Amniotic stem cell (primary cell): Measurements from ENCODE around the gene CCDC88C.

ENCODE experiments used
- DNase-seq: peaks from one replicate; lab custom pipeline; 2025; lab: John Stamatoyannopoulos, UW

Gene CCDC88C

GRCh38 chr14:91399868-91400640 is 17.6 kb downstream of the CCDC88C start:
- no peak for DNase-seq

DNA sequence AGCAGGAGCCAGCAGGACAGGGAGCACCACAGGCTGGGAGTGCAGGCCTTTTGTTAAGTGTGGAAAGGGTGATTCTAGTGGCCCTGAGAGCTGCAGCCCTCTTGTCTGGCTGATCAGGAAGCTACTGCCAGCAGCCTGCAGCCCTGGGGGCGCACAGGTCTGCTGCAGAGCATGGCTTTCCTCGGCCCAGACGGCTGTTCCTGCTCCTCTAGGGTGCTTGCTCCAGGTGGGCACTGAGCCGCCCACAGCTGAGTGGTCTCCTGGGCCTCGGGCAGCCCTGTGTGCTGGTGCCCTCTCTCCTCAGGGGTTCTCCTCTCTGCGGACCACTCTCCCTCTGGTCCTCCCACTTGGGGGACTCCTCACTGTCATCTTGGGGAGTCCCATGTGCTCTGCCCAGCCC is 18.9 kb downstream of the CCDC88C start:
- no peak for DNase-seq

- no peak for DNase-seq
These were observed 19.5 kb downstream of the CCDC88C start for GRCh38 chr14:91397965-91398591.

DNA sequence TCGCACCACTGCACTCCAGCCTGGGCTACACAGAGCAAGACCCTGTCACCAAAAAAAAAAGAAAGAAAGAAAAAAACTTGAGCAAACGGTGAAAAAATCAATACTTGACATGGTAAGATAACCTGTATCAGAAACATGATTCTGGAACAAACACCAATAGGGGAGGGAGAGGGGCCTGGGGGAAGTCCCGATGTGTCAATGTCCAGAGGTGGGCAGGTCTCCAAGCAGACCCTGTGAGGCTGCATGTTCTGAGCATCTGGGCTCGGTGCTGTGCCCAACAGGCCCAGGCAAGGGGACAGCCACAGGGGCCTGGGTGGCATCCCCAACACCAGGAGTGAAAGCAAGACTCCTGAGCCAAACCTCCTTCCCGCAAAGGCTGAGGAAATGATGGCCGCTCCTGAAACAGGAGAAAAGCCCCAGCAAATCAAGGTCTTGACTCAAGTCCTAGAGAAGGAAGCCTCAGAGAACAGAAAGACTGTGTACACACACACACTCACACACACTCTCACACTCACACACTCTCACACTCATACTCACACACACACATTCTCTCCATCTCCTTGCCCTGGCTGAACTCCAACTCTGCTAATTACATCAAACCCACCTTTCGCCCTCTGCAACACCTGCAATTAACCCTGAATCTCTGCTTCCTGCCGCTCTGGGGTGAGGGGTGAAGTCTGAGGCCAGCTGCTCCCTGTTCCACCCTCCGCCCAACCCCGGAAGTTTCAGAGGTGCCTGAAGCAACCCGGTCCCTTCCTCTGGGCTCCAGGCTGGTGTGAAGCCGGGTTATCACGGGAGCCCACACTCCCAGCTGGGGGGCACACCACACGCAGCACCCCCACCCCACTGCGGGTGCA is 20.4 kb downstream of the CCDC88C start:
- DNase-seq: no peak

DNA sequence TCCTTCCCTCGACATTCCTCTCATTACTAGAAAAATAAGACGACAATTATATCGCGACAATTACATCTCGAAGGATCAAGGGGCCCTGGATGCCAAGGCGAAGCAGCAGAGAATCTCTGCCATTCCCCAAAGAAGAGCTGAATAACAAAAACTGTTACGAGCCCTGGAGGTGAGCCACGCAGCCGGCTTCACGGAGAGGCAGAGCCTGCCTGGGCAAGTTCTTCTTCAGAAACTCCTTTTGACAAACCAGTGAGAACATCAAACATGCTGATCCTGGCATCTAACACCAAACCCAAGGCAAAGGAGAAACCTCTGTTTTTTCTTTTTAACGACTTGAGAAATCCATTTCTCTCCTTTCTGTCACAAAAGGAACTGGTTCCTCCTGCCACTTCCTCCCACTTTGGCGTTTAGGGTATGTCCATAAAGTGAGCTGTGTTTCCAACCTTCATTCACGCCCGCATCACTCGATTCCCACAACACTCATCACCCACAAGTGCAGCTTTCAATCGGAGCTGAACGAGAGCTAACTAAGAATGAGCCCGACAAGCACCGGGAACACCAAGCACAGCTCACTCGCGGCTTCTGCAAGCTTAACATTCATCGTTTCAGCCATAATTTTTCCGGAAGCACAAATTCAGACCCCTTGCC is 21.5 kb downstream of the CCDC88C start:
- DNase-seq: no peak

DNA sequence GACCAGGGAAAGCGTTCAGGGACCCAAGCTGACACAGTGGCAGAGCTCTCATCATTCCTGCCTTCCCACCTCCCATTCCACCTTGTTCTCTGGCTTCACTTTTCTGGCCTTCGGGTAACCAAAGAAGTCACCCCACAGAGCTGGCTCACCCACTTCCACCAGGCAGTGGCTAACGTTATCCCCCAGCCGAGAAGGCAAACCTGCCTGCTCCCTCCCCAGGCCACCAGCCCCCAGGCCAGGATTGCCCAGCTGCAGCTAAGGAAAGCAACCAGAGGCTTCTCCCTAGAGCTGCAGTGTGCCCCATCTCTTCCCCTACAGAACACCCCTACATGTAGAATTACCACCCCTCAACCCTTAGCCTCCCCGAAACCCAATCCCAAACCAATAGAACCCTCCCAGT is 22.2 kb downstream of the CCDC88C start:
- DNase-seq: no peak

GRCh38 chr14:91394105-91395081 is 23.2 kb downstream of the CCDC88C start:
- no peak for DNase-seq

DNA sequence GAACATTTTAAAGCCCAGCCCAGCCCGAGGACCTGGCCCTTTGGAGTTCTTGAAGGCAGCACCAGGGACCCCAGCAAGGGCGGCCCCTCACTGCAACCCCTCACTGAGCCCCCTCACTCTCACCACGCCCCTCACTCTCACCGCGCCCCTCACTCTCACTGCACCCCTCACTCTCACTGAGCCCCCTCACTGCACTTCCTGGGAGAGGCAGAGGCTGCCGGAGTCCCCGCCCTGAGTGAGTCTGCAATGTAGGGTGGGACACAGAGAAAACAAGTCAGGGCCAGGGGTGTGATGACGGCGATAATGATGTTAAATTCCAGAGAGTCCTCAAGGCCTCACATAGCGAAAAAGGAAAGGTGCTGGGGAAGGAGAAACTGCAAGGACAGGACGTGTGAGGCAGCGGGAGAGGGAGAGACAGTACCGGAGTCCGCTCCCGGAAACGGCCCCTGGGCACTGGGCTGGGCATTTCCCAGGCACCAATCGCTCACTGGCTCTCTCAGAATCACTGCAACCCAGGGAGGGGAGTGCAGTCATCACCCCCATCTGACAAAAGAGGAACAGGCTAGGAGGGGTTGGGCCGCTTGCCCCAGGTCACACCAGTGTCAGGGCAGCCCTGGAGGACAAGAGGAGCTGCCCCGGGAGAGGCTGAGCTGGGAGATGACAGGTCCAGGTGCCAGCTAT is 24.9 kb downstream of the CCDC88C start:
- DNase-seq: no peak

DNA sequence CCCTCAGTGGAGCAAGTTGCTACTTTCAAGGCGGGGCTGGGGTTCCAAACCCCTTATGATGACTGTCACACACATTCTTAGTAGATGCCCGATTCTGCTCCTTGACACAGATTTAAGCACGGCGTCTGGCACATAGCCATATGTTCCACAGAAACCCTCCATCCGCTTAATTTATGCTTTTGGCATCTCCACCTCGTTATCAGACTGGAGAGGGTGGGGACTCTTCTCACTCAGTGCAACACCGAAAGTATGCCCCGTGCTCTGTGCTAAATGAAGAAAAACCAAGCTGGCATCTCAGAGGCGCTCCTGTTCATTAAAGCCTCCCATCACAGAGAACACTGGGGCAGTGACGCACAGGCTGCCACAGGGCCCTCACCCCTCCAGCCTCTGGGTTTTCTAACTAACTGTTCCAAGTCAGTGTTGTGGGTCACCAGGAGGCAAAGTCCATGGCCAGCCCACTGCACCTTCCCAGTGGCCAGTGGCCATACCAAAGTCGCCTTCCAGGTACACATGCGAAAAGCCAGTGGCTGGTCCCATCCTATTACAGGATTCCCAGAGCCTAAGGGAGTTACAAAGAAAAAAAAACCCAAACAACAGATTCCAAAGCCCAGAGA is 27.3 kb downstream of the CCDC88C start:
- no peak for DNase-seq

DNA sequence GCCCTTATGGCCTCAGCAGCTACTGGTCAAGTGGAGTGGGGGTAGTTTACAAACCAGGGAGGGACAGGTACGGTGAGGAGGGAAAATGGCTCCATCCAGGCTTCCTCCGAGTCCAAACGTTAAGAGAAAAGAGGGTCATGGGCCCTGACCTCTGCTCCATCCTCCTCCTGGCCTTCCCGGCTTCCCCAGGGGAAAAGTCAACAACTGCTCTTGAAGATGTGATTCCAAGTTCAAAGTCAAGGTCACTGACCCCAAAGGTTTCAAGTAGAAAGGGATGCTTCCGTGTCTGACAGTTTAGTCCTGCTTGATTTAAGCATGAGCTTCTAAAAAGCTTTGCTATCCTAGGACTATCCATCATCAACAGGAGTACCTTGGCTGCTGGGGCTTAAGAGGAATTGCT is 28.5 kb downstream of the CCDC88C start:
- no peak for DNase-seq

DNA sequence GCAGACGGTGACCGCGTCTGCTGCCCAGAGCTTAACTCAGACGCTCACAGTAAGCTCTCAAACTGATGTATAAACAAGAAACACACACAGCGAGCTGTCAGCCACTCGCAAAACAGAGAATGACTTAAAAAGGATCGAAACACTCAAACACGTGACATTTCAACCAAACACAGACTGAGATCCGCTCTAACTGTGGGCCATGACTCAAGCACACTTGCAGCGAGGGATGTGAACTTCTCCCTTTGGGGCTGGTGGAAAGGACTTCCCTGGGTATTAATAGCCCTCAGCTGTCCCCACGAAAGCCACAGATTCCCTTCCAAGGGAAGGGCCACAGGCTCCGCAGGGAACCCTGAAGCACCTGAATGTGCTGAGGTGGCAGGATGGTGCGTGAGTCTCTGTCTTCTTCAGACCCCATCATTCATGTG is 29.1 kb downstream of the CCDC88C start:
- no peak for DNase-seq

- DNase-seq: no peak
These were observed 29.7 kb downstream of the CCDC88C start for GRCh38 chr14:91387951-91388381.

GRCh38 chr14:91387169-91387835 is 30.3 kb downstream of the CCDC88C start:
- no peak for DNase-seq

- no peak for DNase-seq
These were observed 31.9 kb downstream of the CCDC88C start for GRCh38 chr14:91385697-91386096.

DNA sequence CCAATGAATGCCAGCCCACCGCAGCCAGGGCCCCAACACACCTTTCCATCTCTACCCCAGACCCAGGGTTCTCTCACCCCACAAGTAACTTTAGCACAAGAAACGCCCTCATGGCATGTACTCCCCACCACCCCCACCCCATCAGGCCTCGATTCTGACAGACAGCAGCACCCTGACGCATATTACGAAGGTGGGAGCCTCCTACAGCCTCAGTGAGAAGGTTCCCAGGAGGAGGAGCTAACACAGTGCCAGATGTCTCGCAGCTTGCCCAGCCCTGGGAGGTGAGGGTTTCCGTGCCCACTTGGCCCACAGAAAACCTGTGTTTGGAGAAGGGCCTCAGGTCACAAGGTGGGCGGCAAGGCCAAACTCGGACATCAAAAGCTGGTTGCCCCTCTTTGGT is 32.4 kb downstream of the CCDC88C start:
- DNase-seq: no peak

DNA sequence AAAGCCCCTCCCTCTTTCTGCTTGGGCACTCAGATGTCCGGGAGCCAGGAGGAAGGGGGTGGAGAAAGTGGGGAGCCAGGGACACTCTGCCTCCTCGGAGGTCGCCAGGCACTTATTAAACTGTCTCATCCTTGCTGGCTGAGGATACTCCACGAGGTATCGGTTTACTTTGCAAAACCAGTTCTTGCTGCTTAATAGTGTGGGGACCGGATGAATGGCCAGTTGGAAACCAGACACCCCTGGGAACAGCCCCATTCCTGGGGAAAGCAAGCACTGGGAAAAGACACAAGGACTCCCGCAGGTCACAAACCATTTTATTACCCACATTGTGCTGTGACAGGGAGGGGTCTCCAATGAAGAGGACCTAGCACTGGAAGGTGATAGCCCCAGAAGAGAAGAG is 34.2 kb downstream of the CCDC88C start:
- DNase-seq: no peak

GRCh38 chr14:91381801-91382670 is 35.6 kb downstream of the CCDC88C start:
- no peak for DNase-seq

- DNase-seq: no peak
These were observed 36.8 kb downstream of the CCDC88C start for GRCh38 chr14:91380610-91381371.
